Activated naive CD4-positive, alpha-beta T cell (primary cell): ENCODE measurements around the gene U2AF2.

ENCODE experiments used
- DNase-seq, 4 experiments: peaks; one replicate each; lab custom pipeline; 2025; lab: John Stamatoyannopoulos, UW

U2AF2 gene

DNA sequence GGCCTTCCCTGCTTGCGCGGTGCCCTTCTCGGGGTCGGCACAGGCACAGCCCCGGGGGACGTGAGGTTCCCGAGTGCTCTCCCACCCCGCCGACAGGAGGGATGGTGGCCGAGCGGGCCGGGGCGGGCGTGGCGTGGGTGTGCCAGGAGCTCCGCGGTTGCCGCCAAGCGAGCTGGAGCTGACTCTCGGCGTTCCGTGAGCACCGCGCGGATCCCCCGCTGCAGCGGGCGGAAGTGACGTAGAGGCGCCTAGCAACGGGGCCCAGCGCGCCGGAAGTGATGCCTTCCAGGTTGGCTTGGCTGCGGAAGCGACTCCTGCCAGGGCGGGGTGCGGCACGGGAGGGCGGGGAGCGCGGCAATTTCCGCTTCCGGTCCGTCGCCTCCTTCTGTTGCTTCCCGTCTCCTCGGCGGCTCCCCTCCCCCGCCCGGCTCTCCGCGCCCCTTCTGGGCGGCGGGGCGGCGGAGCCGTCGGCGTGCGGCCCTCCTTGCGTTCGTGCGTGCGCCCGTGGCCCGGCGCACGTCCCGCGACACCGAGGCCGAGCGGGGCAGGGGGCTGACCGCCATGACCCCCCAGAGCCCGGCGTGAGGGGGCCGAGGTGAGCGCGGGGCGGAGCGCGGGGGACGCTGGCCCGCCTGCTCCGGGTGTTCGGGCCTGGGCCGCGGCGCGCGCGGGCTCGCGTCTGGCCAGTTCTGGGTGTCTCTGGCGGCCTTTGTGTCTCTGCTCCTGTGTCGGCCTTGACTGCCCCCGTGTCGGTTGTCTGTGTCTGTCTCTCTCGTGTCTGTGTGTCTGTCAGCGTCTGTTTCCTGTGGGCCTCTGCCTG, 20.2 kb downstream of the U2AF2 start, which contains the start of gene EPN1:
Gene EPN1 (plus strand): TSS at position 386 of the 820 bp plus-strand sequence. CDS start 3,402 bp downstream, outside the sequence.
- DNase-seq: peak; percentile 88 to 97 (median 96)

DNA sequence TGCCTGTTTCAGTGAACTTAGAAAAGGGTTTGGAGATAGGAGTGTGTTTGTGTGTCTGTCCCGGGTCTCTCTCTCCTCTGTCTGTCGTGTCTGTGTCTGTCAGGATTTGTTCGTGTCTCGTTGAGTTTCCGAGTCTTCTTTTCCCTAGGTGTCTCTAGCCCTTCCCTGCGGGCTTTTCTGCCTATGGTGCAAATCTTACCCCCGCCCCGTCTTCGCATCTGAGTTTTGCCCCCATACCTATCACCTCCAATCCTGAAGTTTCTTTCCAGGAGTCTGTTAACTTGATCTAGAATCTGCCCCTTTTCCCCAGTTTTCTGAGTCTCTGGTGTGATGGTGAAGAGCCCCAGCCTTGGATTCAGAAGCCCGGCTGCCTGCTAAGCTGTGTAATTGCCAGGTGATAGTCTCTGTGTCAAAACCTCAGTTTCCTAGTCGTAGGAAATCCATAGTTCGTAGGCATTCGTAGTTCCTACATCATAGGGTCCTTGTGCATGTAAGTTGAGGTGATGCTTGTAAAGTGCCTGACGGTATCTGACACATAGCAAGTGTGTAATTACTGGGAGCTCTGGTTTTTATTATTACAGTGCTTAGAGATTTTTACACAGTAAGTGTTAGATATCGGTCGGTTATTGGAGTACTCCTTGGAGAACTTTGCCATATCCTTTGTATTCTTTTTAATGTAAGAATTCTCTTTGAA, 21.0 kb downstream of the U2AF2 start:
- no peak for DNase-seq

DNA sequence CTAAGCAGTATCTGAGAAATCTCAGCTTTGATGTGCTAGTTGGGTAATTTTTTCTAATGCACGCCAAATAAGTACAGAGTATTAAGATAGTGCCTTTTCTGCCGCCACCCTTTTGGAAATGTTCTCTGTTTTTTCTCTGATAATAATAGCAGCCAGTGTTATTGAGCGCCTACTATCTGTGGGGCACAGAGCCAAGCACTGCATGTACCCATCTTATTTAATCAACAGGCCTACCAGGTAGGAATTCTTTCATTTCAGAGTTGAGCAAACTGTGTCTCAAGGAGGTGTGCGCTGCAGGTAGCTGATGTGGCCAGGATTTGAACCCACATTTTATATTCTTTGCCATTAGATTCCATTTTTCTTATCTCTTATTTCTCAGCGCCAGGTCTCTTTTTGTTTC, 21.5 kb downstream of the U2AF2 start:
- DNase-seq: no peak

- no peak for DNase-seq
Observed at GRCh38 chr19:55676889-55677505, 22.2 kb downstream of the U2AF2 start.

- DNase-seq: no peak
Observed at GRCh38 chr19:55677572-55678028, 22.8 kb downstream of the U2AF2 start.

DNA sequence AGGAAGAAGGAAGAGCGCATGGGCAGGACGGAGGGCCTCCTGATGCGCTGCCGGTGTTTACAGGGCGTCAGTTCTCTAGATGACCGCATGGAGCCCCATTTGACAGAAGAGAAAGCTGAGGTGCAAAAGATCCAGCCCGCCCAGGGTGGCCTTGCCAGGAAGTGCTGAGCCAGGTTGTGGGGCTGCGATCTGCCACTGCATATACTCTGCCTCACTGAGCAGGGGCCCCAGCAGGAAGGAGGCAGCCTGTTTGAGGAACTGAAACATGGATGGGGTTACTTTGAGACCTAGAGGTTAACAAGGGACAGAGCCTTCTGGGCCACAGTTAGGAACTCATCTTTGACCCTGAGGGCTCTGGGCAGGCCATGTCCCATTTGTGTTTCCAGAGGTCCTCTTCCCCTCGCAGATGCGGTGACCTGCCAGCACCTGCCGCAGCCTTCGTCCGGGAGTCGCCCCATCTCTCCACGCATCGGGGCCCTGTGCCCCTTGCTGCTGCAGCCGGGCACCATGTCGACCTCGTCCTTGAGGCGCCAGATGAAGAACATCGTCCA, 23.4 kb downstream of the U2AF2 start:
- DNase-seq: no peak

- no peak for DNase-seq
Observed at GRCh38 chr19:55679343-55680257, 24.8 kb downstream of the U2AF2 start.

GRCh38 chr19:55680339-55681130, 25.7 kb downstream of the U2AF2 start:
- no peak for DNase-seq

- no peak for DNase-seq
Observed at GRCh38 chr19:55681131-55682092, 26.6 kb downstream of the U2AF2 start.

GRCh38 chr19:55683449-55684261, 28.8 kb downstream of the U2AF2 start:
- DNase-seq: no peak

DNA sequence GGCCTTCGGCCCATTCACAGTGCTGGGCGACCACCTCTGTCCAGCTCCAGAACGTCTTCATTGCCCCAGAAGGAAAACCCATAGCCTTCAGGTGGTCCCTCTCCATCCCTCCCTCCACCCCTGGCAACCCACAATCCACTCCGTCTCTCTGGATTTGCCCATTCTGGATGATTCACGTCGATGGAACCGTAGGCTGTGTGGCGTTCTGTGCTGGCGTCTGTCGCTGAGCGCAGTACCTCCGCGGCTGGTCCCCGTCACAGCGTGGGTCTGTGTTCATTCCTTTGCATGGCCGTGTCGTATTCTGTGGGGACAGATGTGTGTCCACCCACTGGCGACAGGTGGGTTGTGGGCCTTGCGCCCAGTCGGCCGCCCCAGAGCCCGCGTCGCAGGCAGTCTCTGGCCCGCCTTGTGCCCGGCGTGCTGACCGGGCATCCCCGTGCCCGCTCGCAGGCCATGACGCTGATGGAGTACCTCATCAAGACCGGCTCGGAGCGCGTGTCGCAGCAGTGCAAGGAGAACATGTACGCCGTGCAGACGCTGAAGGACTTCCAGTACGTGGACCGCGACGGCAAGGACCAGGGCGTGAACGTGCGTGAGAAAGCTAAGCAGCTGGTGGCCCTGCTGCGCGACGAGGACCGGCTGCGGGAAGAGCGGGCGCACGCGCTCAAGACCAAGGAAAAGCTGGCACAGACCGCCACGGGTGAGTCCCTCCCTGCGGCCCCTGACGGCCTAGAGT, 30.3 kb downstream of the U2AF2 start:
- no peak for DNase-seq

GRCh38 chr19:55685776-55686175, 30.9 kb downstream of the U2AF2 start:
- DNase-seq: no peak

DNA sequence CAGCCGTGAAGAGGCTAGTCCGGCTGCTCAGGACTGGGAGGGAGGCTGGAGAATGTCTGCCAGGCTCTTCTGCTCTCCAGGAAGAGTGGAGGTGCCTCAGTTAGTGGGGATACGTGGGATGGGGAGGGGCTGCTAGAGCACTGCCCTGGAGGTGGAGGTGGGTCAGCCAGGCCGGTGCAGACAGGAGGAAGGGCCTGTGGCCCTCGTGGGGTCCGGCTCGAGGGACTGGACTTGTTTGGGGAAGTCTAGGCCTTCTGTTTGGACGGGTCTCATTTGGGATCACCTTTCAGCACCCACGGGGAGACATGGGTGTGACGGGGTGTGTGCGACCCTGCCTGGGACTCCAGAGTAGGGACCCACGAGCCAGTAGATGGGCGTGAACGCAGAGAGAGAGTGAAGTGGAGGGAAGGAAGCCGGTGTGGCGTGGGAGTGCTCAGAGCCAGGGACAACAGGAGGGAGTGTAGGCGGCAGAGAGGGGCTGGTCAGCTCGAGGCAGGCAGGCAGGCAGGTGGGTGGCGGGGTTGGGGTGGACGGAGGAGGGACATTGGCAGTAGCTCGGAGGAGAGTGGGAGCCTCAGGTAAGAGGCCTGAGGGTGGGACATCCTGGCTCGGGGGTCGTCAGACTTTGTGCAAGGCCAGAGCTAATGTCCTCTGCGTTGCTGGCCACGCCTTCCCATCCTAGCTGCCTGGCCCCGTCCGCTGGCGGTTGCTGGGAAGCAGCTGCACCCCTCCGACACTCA, 31.6 kb downstream of the U2AF2 start:
- DNase-seq: no peak

DNA sequence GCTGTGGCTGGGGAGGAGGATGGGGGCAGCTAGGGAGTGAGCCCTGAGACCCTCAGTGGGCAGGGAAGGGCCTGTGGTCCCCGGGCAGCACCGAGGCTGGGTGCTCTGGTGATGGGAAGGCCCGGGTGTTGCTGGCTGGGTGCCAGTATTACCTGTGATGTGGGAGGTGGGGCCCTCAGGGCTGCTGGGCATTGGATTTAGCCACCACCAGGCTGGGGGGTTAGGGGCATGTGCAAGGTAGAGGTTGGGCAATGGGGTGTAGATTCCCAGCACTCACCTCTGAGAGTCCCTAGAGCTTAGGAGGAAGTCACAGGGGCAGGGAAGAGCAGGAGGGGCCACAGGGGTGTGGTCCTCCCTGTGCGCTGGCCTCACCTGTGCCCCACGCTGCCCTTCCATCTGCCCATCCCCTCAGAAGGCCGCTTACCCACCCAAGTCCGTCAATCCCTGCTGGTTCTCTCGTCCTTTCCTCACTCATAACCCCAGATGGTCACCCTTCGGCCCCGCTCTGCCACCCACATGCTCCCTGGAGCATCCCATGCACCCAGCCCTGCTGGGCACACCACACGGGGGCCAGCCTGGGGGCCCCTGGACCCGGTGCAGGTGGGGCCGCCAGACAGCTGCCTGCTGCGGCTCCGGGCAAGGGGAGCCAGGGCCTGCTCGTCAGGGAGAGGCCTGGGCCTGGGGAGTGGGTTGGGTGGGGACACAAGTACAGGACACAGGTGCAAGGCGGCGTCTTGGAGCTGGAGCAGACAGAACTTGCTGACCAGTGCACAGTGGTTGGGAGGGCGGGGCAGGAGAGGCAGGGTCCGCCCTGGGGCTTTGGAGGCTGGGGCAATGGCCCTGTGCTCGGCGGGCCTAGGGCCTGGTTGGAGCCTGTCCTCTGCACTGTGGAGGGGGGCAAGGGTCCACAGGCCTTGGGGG, 32.7 kb downstream of the U2AF2 start:
- no peak for DNase-seq

DNA sequence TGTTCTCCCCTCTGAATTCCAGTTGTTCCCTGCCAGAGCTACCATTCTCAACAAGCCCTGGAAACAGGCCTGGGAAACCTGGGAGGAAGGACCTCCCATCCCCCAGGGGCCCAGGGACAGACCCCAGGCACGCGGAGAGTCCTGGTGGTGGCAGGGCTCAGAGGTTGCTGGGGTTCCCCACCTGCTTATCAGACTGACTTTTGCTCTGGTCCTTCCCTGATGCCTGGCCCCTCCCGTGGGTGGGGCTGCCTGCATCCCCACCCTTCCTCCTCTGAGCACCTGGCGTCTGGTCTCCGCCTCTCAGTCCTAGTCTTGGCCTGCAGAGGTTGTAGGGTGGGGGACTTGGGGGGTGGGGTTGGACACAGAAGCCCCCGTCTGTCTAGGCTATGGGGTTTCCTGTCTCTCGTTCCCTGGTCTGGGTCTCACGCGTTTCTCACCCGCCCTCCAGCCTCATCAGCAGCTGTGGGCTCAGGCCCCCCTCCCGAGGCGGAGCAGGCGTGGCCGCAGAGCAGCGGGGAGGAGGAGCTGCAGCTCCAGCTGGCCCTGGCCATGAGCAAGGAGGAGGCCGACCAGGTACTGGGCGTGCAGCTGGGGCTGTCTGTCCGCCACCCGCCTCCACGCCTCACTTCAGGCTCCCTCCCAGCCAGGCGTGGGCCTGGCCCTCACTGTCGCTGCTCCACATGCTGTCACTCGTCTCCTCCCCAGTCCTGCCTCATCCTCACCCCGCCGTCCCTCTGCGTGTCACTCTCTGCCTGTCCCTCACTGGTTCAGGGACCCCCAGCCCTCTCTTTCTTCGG, 33.8 kb downstream of the U2AF2 start:
- DNase-seq: no peak
